ENCODE results near the gene SPTBN1. TPM values are rescaled to one million over a fixed set of nuclear protein-coding genes. Genes with fewer than 3 reads are reported as not detected.

SPTBN1 gene
- total and polyA plus RNA-seq, 2 of the 13 experiments (the other 11 are each of a cell fraction or from before 2014, with no cell fraction given) = 123 to 299 TPM

- H3K9ac ChIP-seq (ENCODE audit: insufficient read depth, low read depth, low read length) = no peak overlapping the region
- H3K4me3 ChIP-seq (replicated peaks in 1 of 3; ENCODE audit: insufficient read depth in 1 of 3, low read depth in 2 of 3, low read length in 3 of 3) = no peak overlapping the region
- WGBS (ENCODE audit: low lambda C conversion rate) = 94% methylated on average over 9 of the region's 9 CpGs
- ChIA-PET POLR2A (no interaction called here), CTCF (ENCODE audit: low intra/inter-chr PET ratio, low total read pairs) (no interaction called here)
- H4K20me1 ChIP-seq (ENCODE audit: insufficient read depth, low read length) = 0 out of 2 replicates have a peak, but pooled peaks cover 4% of the 10 kb centered on the region
- no peak for FAIRE-seq
- no peaks in the 10 kb centered on the region for H3K9me3 ChIP-seq (ENCODE audit: low read length)
- no TSS peak for BruUV-seq (replicated peaks)
- no peak overlapping the region for H2AFZ ChIP-seq (ENCODE audit: low read length)
- peaks cover 83% of the 10 kb centered on the region for H3K4me1 ChIP-seq (ENCODE audit: insufficient read depth, low read length)
- intact Hi-C loops (cut with micrococcal nuclease; ENCODE audit: unreplicated experiment) (no loop called here), in situ Hi-C loops (cut with HindIII; ENCODE audit: extremely low pct_ligation_motif_present, low pct_unique_long_range_greater_than_20kb) (no loop called here)
- H3K36me3 ChIP-seq (replicated peaks in 1 of 2; ENCODE audit: control insufficient read depth in 1 of 2, insufficient read depth in 2 of 2, low read length in 2 of 2) = peaks cover 13 to 43% of the 10 kb centered on the region in 2 experiments
- no peaks in the 10 kb centered on the region for H3K79me2 ChIP-seq (ENCODE audit: insufficient read depth, low read length)
- no peaks in the 10 kb centered on the region for H3K27me3 ChIP-seq (ENCODE audit: control insufficient read depth in 1 of 2, insufficient read depth in 2 of 2, low read length in 2 of 2)
- H3K4me2 ChIP-seq (ENCODE audit: low read depth, low read length) = peak overlapping the region; percentile 8; the same call in 1 of the 2 replicates
- peak overlapping the region; percentile 86 for H3K27ac ChIP-seq (ENCODE audit: extremely low read length, insufficient read depth, low read length)
- no peak for ATAC-seq
- no peak for DNase-seq (ENCODE audit: low spot score)
- TF ChIP-seq HOXA3 (CRISPR knock-in tag; IDR thresholded peaks at IDR 0.05) = no peak
- no peak for TF ChIP-seq ZNF737 (CRISPR knock-in tag; IDR thresholded peaks at IDR 0.05; ENCODE audit: borderline replicate concordance)
- TF ChIP-seq ZNF773 (CRISPR knock-in tag; IDR thresholded peaks at IDR 0.05; ENCODE audit: borderline replicate concordance) = no peak
- peak; percentile 52; the same call in 1 of the 2 replicates for TF ChIP-seq NR1H2 (CRISPR knock-in tag; IDR thresholded peaks at IDR 0.05; ENCODE audit: borderline replicate concordance, low read depth)
- TF ChIP-seq RFX5 (IDR thresholded peaks at IDR 0.05; ENCODE audit: low read depth, low read length) = no peak
- TF ChIP-seq MIXL1 (CRISPR knock-in tag; IDR thresholded peaks at IDR 0.05) = no peak
- 0 out of 2 replicates have a peak, but pooled peaks have one; percentile 12 for TF ChIP-seq HNF1B (CRISPR knock-in tag; IDR thresholded peaks at IDR 0.05)
- TF ChIP-seq ZBTB33 (CRISPR knock-in tag; IDR thresholded peaks at IDR 0.05) = no peak
- TF ChIP-seq ZNF569 (CRISPR knock-in tag; IDR thresholded peaks at IDR 0.05; ENCODE audit: borderline replicate concordance) = no peak
- no peak for TF ChIP-seq PRPF4 (IDR thresholded peaks at IDR 0.05; ENCODE audit: low read depth, low read length, poor library complexity, severe bottlenecking)
- TF ChIP-seq ZNF430 (CRISPR knock-in tag; IDR thresholded peaks at IDR 0.05) = no peak
- TF ChIP-seq RXRA (CRISPR knock-in tag; IDR thresholded peaks at IDR 0.05) = no peak
- TF ChIP-seq MAF1 (CRISPR knock-in tag; IDR thresholded peaks at IDR 0.05; ENCODE audit: borderline replicate concordance) = no peak
- TF ChIP-seq KDM5B (CRISPR knock-in tag; IDR thresholded peaks at IDR 0.05; ENCODE audit: borderline replicate concordance) = no peak
- TF ChIP-seq ZMAT5 (CRISPR knock-in tag; IDR thresholded peaks at IDR 0.05; ENCODE audit: borderline replicate concordance, low read depth) = no peak
- no peak for TF ChIP-seq NR2F1 (CRISPR knock-in tag; IDR thresholded peaks at IDR 0.05)
- TF ChIP-seq FOXA3 (CRISPR knock-in tag; IDR thresholded peaks at IDR 0.05) = no peak
- TF ChIP-seq KDM2A (CRISPR knock-in tag; IDR thresholded peaks at IDR 0.05; ENCODE audit: borderline replicate concordance, low read depth) = no peak
- TF ChIP-seq TOPORS (CRISPR knock-in tag; IDR thresholded peaks at IDR 0.05) = no peak
- TF ChIP-seq E2F5 (CRISPR knock-in tag; conservative IDR thresholded peaks at IDR 0.05) = no peak
- TF ChIP-seq RORA (CRISPR knock-in tag; IDR thresholded peaks at IDR 0.05) = no peak
- TF ChIP-seq ATF7-NPFF (CRISPR knock-in tag; IDR thresholded peaks at IDR 0.05; ENCODE audit: low read depth) = no peak
Observed at GRCh38 chr2:54670485-54671009, 214.4 kb downstream of the SPTBN1 start.
